ENCODE data around the gene CYB5R4. TPM values are rescaled to one million over a fixed set of nuclear protein-coding genes. Genes with fewer than 3 reads are reported as not detected.

CYB5R4 gene
- total RNA-seq, 1 donor from 2014 or later = 17.1 TPM

DNA sequence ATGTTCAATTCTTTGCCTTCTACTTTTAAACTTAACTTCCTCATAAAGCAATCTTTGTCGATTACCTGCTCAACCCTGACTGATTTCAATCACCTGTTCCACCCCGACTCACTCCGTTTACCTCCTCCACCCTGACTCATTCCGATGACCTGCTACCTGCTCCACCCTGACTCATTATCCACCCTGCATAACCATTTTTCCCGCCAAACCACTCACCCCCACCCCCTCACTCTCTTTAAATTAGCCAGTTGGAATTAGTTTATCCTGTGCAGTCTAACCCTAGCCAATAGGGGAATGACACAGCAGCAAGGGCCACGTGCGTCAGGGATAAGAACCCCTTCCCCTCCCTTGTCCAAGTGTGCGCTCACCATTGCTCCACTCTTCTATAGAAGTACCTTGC is 117.4 kb downstream of the CYB5R4 start:
- peak; percentile 16 for DNase-seq (ENCODE audit: low read depth)

DNA sequence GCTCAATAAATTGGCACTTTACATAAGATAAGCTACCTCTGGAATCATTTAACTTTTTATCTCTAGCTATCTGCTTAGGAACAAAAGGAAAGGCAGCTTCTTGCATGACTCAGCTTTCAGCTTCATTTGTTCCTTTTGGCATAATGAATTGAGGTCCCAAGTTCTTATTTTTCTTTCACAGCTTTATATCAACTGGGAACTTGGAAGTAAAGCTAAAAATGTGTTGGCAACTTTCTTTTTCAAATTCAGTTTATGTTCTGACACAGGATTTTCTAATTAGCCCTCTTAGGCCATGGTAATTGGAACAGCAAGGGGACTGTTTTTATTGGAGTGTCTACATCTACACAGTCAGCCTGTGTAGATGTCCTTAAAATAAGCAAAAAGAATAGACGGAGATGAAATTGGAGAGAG is 118.8 kb downstream of the CYB5R4 start:
- peak; percentile 11 for DNase-seq (ENCODE audit: low read depth)

DNA sequence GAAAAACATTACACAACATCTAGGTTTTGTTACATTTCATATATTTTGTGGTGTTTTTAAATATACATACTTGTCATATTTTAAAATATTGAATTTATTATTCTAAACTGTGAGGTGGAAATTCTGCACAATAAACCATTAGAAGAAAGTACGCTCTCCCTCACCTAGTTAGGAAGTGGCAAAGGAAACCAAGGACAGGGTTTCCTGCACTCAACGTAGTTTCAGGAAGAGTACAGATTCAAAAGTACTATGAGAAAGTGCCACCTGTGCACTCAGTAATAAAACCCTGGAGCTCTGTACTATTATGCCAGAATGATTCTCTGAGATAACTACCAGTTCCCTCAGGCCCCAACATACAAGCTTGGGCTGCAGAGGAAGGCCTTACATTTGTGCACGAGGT is 119.5 kb downstream of the CYB5R4 start:
- no peak for DNase-seq (ENCODE audit: low read depth)

DNA sequence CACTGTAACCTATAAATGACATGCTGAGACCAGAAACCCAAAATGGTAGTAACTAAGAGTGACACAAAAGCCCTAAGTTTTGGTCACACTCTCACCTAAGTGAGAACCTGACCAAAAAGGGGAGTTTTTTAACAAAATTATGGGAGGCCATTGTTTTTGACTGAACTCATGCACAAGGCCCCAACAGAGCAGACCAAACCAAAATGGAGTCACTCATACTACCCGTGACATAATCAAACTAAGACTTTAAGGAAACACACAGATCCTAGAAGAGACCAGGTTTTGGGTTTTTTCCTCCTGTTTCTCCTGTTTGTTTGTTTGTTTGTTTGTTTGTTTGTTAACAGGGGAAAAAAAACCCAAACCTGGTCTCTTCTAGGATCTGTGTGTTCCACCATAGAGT is 124.9 kb downstream of the CYB5R4 start:
- DNase-seq (ENCODE audit: low read depth) = no peak

DNA sequence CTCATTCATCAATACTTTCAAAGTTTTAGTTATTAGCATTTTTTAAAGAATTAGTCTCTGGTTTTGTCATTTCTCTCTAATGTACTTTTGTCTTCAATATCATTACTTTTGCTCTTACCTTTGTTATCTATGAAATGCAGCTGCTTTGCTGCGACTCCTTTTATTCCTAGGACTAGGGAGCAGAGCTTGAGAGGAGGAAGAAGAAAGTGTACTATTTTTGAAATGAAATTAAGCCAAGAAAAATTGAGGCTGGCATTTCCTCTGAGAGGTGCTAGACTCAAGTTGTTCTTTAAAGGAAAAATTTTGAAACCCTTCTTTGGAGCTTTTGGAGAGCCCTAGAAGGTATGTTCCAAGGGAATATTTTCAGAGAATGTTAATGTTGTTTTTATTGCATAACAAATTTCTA is 125.8 kb downstream of the CYB5R4 start:
- DNase-seq (ENCODE audit: low read depth) = no peak

DNA sequence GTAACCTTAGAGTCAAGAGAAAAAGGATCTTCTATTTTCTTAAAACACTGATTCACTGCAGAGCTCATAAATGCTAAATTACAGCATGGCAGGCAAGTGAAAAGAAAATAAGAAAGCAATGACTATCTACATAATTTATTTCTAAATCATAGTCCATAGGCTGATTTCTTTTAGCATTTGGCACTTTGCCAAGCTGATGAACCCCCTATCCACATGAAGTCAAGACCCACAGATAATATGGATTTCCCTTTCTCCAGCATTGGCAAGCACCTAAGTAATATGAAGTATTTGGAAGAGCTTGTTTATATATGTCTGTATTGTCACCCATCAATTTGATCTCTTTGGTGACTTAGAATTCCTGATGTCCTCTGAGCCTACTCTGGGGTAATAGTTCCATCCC is 126.2 kb downstream of the CYB5R4 start:
- DNase-seq (ENCODE audit: low read depth) = no peak

DNA sequence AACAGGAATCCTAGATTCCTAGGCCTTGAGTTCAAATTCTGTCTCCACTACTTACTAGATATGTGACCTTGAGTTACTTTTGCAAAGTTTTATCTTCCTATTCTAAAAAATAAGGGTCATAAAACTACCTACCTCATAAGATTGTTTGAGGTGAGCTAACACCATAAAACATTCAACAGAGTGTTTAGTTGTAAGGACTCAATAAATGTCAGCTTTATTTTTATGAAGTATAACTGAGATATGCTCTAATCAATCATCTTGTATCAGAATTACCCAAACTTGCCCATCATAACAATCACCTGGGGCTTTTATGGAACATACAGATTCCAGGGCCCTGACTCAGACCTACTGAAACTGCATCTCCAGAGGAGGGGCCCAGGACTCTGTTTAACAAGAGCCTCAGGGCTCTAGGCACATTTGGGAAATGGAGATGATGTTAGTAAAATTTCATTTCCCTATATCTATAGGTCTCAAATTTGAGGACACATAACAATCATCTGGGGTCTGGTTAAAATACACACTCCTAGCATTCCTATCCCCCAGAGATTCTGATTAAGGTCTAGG is 138.6 kb downstream of the CYB5R4 start:
- DNase-seq (ENCODE audit: low read depth) = no peak

DNA sequence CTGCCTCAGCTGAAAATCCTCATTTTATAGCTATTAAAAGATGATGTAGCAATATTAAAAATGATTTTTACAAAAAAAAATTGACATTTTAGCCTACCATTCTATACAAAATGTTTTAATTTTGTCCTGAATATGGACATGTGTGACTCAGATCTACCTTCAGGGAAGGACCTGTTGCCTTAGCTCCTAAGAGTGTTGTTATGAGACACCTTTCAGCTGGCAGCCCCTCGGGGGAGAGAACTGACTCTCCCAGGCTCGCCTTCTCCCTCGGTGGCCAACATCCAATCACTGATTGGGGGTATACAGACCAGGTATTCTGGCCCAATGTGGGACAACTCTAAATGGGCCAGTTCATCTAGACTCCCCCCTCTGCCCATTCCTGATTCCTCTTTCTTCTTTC is 141.6 kb downstream of the CYB5R4 start:
- DNase-seq (ENCODE audit: low read depth) = no peak

DNA sequence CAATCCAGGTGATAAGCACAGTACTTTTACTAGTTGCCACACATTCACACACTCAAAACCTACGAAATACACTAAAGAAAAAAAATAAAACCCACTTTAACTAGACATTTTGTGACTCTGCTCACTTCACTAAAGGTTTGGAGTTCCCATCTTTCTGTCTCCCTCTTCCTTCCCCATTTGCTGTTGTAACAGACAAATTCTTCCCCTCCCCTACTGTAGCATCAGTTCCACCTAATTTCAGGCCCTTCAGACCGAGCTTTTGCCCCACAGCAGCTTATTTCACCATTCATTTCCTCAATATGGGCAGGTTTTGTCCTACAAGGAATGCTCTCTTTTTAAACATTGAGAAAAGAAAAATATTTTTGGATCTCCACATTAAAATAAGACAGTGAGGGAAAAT is 142.7 kb downstream of the CYB5R4 start:
- no peak for DNase-seq (ENCODE audit: low read depth)

DNA sequence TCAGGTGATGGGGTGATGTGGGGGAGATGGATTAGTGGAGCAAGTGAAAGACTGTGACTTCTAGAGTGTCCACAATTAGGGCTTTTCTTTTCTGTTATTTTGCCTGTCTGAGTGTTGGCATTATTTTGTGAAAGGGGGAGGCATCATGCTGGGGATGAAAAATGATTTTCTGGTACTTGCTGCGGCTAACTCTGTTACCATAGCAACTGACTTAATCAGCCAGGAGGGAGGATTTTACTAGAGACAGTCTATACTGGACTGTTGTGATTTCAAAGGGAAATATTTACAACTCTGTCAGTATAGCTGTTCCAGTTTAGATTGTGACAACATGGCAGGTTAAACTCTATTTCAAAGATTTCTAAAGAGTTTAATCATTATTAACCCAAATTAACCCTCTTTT is 143.6 kb downstream of the CYB5R4 start:
- no peak for DNase-seq (ENCODE audit: low read depth)

DNA sequence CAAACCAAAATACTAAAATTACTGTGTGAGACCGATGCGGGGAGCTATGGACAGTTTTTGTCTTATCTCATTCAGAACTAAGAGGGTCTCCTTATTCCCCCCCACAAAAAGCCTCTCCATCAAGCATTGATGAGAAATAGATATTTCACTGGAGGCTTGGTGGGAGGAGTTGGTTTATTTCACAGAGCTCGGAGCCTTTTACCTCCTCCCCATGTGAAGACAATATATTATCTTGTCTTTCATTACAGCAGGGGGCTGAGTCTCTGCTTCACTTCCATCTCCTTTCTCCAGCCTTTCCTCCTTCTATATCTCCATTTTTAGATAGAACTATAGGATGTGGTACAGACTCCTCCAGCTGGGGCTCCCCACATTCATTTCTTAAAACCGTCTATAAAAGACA is 144.2 kb downstream of the CYB5R4 start:
- no peak for DNase-seq (ENCODE audit: low read depth)

DNA sequence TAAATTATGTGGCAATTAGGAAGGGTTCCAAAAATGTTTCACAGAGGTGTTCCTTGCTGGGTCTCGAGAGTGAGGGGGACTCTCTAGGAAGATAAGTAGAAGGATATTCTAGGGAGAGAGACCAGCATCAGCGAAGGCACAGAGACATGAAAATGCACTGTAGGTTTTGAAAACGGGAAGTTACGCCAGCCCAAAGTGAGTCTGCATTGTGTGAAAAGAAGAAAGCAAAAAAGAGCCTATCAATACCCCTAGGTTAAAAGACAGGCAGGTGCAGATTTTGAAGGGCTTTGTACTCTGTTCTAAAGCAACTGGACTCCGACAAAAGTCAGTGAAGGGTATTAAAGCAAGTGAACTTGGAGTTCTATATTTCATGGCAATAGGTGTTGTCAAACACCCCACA is 148.4 kb downstream of the CYB5R4 start:
- no peak for DNase-seq (ENCODE audit: low read depth)

DNA sequence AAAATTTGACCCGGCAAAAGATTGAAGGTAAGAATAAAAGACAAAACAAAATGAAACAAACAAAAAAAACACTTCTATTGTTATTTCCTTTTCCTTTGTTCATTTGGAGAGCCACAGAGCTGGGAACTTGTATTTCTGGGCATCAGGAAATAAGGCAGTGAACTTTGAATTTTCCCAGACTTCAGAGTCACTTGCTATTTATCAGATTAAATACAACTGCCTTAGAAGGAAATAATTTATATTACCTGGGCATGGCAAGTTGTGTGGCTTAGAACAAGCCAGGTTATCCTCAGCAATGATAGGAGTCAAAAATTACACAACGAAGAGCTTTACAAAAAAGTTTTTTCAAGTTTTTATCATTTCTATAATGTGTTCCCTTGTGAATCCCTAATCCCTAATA is 153.9 kb downstream of the CYB5R4 start:
- no peak for DNase-seq (ENCODE audit: low read depth)

DNA sequence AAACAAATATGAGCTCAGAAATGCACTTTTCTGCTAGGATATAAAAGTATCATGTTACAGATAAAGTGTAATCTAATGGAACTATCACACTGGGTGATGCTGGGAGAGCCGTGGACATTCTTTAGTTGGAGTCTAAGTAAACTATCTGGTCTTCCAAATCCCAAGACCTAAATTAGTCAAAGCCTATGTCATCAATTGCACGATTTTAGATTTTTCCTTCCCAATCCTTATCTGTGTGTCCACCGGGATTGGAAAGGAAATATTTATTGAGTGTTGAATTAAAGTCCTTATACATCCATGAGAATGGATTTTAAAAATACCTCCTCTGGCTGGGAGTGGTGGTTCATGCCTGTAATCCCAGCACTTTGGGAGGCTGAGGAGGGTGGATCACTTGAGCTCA is 154.4 kb downstream of the CYB5R4 start:
- no peak for DNase-seq (ENCODE audit: low read depth)

DNA sequence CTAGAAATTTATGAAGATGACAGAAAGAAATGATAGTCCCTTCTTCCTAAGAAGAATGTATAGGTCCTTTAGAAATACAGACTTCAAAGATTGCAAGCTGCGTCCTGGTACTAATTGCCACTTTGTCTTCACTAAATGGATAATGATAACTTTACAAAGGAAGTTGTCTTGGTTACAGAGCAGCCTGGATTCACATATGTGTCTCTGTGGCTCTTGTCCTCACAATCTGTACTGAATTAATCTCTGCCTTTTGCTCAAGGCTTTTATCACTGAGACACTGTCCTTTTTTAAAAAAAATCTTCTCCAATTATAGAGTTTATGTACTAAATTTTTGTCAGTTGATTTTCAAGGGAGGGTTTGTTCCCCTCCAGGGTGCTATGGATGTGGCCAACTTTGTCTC is 156.5 kb downstream of the CYB5R4 start:
- DNase-seq (ENCODE audit: low read depth) = no peak

Other genes starting within 250 kb of the CYB5R4 start
- gene SNAP91, start 150.6 kb upstream of the CYB5R4 start, total RNA-seq = 0.10 TPM in 1 of 2 replicates, not detected in the other
- gene RIPPLY2, start 6.3 kb upstream of the CYB5R4 start, total RNA-seq = not detected in 2 replicates
- gene MRAP2, start 174.1 kb downstream of the CYB5R4 start, total RNA-seq = 1.7 and 7.5 TPM in 2 replicates